Keratinocyte (primary cell): ENCODE measurements around the gene GPR152.

ENCODE experiments used
- CTCF ChIP-seq, 3 experiments: IDR thresholded peaks in 1 of 3; conservative IDR thresholded peaks in 1 of 3; optimal IDR thresholded peaks in 1 of 3; 2 replicates in 2 of 3; 3 replicates in 1 of 3; pipeline versions ENCODE3 to v1.5.1; 2011; ENCODE audit warnings: low read length in 3 of 3, mild to moderate bottlenecking in 3 of 3, moderate library complexity in 2 of 3, control low read depth in 1 of 3, inconsistent platforms in 1 of 3; ENCODE audit not compliant: insufficient read depth in 2 of 3; ENCODE audit errors: extremely low read depth in 1 of 3
- EZH2 ChIP-seq: IDR thresholded peaks from one replicate; pipeline ENCODE4 v1.6.1; 2012; ENCODE audit warnings: inconsistent platforms, mild to moderate bottlenecking, low read length, moderate library complexity

GRCh38 chr11:67468056-67468455 lies 15.5 kb upstream of the GPR152 start:
- TF ChIP-seq CTCF (optimal IDR thresholded peaks at IDR 0.05 in 1 of 3, IDR thresholded peaks at IDR 0.05 in 1 of 3, conservative IDR thresholded peaks at IDR 0.05 in 1 of 3; ENCODE audit: extremely low read depth in 1 of 3, insufficient read depth in 2 of 3, low read length in 3 of 3) (no peak), EZH2 (no peak)
